CD1c-positive myeloid dendritic cell (primary cell): ENCODE data around the gene TYK2.
"Not testable (repeated sequence)": the region's sequence is repeated elsewhere in the genome, so short reads cannot be mapped to it uniquely, and the experiment has no call there.

Experiments used
- DNase-seq: peaks from one replicate; pipeline ENCODE4 v3.0.0-alpha.2; 2016; ENCODE audit errors: extremely low spot score

Gene TYK2

GRCh38 chr19:10408511-10409283 lies 28.3 kb upstream of the TYK2 start:
- peak; percentile 97 for DNase-seq

GRCh38 chr19:10407096-10407495 lies 26.7 kb upstream of the TYK2 start:
- DNase-seq = peak; percentile 37

- no peak for DNase-seq
These were observed 25.8 kb upstream of the TYK2 start for GRCh38 chr19:10406191-10406590.

GRCh38 chr19:10404888-10405820 lies 24.8 kb upstream of the TYK2 start:
- peak; percentile 86 for DNase-seq

- DNase-seq = peak; percentile 99
These were observed 23.0 kb upstream of the TYK2 start, which contains the start of gene CDC37 for GRCh38 chr19:10403137-10404021. Gene CDC37, minus strand, starts transcription at chr19:10403542. Its CDS starts 63 bp downstream, at chr19:10403479.

- peak; percentile 56 for DNase-seq
These were observed 22.2 kb upstream of the TYK2 start for GRCh38 chr19:10402441-10403038.

GRCh38 chr19:10399878-10400277 lies 19.5 kb upstream of the TYK2 start:
- no peak for DNase-seq

- not testable (repeated sequence) for DNase-seq
These were observed 19.0 kb upstream of the TYK2 start for GRCh38 chr19:10399340-10399739.

GRCh38 chr19:10398819-10399218 lies 18.4 kb upstream of the TYK2 start:
- no peak for DNase-seq

- no peak for DNase-seq
These were observed 15.5 kb upstream of the TYK2 start for GRCh38 chr19:10395917-10396316.

GRCh38 chr19:10395436-10395835 lies 15.1 kb upstream of the TYK2 start:
- DNase-seq = no peak

GRCh38 chr19:10395003-10395402 lies 14.6 kb upstream of the TYK2 start:
- no peak for DNase-seq

GRCh38 chr19:10393137-10393536 lies 12.8 kb upstream of the TYK2 start:
- no peak for DNase-seq

GRCh38 chr19:10392120-10392519 lies 11.7 kb upstream of the TYK2 start:
- DNase-seq = no peak

GRCh38 chr19:10390652-10391286 lies 10.4 kb upstream of the TYK2 start:
- DNase-seq = peak; percentile 76

- no peak for DNase-seq
These were observed 9.5 kb upstream of the TYK2 start for GRCh38 chr19:10389863-10390262.

GRCh38 chr19:10388957-10389356 lies 8.6 kb upstream of the TYK2 start:
- peak; percentile 88 for DNase-seq

- DNase-seq = no peak
These were observed 4.2 kb upstream of the TYK2 start for GRCh38 chr19:10384580-10384979.

- DNase-seq = not testable (repeated sequence)
These were observed 2.8 kb upstream of the TYK2 start for GRCh38 chr19:10383223-10383499.

- DNase-seq = no peak
These were observed 476 bp downstream of the TYK2 start for GRCh38 chr19:10379880-10380312.

GRCh38 chr19:10378124-10378523 lies 2.2 kb downstream of the TYK2 start:
- no peak for DNase-seq
